Stimulated activated CD4-positive, alpha-beta T cell treated with anti-CD3 and anti-CD28 coated beads, Interleukin-4, amount 100 ng/mL, for 4 hours (primary cell): ENCODE measurements around the gene SGK1.
A peak's percentile ranks its signal among the peaks of the same experiment; 100 is the strongest.
"Not testable (repeated sequence)": the region's sequence is repeated elsewhere in the genome, so short reads cannot be mapped to it uniquely, and the experiment has no call there.

Experiments
- DNase-seq, 2 experiments: peaks; one replicate each; pipeline ENCODE4 v3.0.0-alpha.2; 2020

SGK1 gene

DNA sequence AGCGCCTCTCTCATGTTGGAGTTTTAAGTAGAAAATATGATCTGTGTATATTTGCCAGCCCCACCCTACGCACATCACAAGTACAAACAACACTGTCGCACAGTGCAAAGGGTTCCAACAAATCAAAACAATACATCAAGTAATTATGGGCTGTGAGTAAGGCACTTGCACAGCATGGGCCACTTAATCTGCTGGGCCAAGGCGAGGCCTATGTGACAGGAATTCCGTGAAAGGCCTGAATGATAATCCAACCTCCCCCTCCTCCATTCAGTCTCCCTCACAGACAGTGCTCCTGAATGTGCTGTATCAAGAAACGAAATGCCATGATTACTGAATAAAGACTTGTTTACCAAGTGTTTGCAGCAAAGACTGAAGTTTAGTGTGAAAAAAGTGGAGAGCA lies 135.4 kb downstream of the SGK1 start:
- no peak for DNase-seq

DNA sequence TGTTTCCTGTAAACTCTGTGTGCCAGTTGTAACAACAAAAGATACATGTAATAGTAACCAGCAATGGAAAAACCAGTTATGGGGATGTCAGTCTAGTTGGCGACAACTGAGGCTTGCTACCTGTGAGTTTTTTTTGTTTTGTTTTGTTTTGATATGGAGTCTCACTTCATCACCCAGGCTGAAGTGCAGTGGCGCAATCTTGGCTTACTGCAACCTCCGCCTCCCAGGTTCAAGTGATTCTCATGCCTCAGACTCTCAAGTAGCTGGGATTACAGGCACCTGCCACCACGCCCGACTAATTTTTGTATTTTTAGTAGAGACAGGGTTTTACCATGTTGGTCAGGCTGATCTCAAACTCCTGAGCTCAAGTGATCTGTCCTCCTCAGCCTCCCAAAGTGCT lies 136.2 kb downstream of the SGK1 start:
- not testable (repeated sequence) for DNase-seq

GRCh38 chr6:134181251-134181650 lies 136.7 kb downstream of the SGK1 start:
- DNase-seq = not testable (repeated sequence)

- not testable (repeated sequence) for DNase-seq
Observed at GRCh38 chr6:134180540-134180939, 137.4 kb downstream of the SGK1 start.

DNA sequence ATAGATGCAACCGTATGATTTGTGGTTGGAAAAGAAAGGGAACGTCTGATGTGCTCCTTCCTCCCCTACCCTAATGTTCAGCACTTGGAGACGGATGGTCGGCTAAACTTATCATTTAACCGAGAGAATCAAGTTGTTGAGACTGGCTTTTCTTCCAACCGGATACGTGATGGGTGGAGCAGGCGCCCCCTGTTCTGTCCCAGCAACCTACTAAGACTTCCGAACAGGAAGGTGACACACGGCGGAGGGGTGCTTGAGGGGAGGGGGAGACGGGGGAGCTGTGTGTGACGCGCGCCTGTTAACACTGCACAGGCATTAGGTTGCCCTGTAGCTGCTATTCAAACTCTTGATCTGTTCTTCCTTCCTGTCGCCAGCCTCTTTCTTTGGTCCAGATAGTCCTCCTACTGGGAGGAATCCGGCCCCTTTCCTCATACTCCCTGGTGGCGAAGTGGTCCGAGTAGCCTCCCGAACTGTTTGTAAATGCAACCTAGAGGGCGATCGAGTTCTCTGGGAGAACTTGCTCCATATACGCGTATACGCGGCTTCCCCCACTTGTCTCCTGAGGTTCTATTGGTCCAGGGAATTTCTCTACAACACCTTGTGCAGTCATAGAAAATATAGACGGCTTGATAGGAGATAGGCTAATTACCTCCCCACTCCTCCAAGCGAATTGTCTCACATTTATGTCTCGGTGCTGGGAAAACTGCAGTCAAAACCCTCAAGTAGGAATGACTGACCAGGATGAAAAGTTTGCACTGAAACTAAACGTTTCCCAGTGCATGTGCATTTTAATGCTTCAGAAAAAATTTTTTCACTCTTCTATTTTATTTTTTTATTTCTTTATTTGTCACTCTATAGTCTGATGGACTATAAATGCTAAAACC lies 139.5 kb downstream of the SGK1 start:
- peak; percentile 68 to 86 for DNase-seq

DNA sequence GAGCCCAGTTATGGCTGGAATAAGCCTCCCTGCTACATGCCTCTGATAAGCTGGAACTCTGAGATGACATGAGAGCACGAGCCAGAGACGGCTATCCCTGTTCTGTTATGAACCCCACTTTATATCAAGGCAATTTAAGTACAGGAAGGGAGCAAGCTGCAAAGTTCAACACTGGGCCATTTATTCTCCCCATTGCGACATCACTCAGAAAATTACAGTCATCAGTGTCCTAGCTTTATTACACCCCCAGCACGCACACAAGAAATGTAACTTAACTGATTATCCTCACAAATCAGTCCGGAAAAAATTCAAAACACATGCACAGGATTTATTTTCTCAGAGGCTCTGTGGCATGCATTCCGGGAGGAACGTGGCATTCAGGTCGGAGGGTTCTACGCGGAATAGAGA lies 140.2 kb downstream of the SGK1 start:
- DNase-seq = no peak

GRCh38 chr6:134177236-134177635 lies 140.7 kb downstream of the SGK1 start:
- DNase-seq = no peak

- no peak for DNase-seq
Observed at GRCh38 chr6:134176264-134176975, 141.5 kb downstream of the SGK1 start.

GRCh38 chr6:134175532-134176263 lies 142.2 kb downstream of the SGK1 start:
- DNase-seq = peak; percentile 41 to 44

GRCh38 chr6:134174672-134175531 lies 143.0 kb downstream of the SGK1 start:
- peak; percentile 90 to 97 for DNase-seq

DNA sequence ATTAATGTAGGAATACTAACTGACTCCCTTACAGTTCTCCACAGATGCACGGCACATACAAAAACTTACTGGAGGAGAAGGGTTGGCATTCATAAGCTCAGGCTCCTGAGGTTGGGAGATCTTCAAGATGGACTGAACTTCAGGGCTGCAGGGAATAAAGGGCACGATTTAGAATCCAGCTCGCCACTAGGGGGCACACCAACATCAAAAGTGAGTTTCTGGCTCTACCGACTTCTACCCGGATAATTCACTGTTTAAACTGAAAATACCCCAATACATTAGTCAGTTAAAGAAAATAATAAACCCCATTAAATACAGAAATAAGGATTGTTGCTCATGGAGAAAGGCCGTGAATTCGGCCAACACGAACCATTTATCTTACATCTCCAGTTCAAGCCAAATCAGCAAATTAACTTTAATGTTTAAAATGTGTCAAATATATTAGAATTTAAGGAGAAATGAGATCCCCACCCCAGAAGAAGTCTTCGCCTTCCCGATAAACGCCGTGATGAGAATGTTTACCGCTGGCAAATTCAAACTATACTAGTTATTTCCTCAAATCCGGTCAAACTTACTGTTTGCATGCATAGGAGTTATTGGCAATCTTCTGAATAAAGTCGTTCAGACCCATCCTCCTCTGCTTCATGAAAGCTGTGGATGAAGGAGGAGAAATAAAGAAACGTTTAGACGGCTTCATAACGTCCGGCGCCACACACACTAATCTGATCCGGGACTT lies 143.8 kb downstream of the SGK1 start:
- DNase-seq = peak; percentile 77 to 87

DNA sequence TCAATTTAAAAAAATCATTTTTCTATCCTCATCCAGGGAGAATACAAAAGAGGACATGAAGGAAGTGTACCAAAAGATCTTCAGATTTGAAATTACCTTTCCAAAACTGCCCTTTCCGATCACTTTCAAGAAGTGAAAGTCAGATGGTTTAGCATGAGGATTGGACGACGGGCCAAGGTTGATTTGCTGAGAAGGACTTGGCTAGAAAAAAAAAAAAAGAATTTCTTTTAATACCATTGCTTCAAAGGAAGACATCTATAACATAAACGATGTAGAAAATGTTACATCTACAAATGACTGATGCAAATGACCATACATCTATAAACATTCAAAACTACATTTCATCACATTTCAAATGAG lies 144.6 kb downstream of the SGK1 start:
- DNase-seq = no peak

- DNase-seq = no peak
Observed at GRCh38 chr6:134172706-134173365, 145.1 kb downstream of the SGK1 start.

DNA sequence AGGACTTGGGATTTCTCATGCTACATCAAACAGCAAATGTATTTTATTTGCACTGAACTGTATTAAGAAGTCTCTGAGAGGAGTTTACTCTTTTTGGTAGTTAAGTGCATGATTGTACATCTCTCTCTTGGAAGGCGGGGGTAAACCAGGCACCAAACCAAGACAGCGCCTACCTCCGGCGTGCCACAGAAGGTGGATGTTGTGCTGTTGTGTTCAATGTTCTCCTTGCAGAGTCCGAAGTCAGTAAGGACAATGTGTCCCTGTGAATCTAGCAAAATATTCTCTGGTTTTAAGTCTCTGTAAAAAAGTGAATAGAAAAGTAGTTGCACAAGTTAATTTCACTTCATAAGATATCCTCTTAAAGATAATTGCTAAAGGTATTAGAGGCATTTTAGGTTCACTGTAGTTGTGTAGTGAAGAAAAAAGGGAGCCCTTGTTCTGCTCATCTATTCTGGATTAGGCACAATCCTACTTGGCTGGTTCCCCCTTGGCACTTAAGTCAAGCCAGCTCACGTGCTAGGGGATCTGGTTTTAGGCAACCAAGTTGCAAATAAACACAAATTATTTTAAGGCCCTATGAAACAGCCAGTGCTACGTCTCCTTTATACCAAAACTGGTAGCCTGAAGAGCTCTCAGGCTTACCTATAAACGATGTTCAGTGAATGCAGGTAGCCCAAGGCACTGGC lies 145.7 kb downstream of the SGK1 start:
- no peak for DNase-seq

- DNase-seq = no peak
Observed at GRCh38 chr6:134171517-134171916, 146.4 kb downstream of the SGK1 start.

- DNase-seq = no peak
Observed at GRCh38 chr6:134170844-134171243, 147.1 kb downstream of the SGK1 start.

- DNase-seq = no peak
Observed at GRCh38 chr6:134169871-134170486, 147.9 kb downstream of the SGK1 start.

GRCh38 chr6:134168590-134169208 lies 149.2 kb downstream of the SGK1 start:
- DNase-seq = no peak

- no peak for DNase-seq
Observed at GRCh38 chr6:134166511-134167261, 151.2 kb downstream of the SGK1 start.
